HG03039 (cell line): ENCODE measurements around the gene ELF2.
A peak's percentile ranks its signal among the peaks of the same experiment; 100 is the strongest.
"Not testable (repeated sequence)": the region's sequence is repeated elsewhere in the genome, so short reads cannot be mapped to it uniquely, and the experiment has no call there.

Source experiments
- ATAC-seq: cut with Tn5 transposase; IDR thresholded peaks from one replicate; pipeline ENCODE4 v1.9.1; 2021; ENCODE audit warnings: mild to moderate bottlenecking, moderate library complexity; ENCODE audit not compliant: unreplicated experiment

Gene ELF2

DNA sequence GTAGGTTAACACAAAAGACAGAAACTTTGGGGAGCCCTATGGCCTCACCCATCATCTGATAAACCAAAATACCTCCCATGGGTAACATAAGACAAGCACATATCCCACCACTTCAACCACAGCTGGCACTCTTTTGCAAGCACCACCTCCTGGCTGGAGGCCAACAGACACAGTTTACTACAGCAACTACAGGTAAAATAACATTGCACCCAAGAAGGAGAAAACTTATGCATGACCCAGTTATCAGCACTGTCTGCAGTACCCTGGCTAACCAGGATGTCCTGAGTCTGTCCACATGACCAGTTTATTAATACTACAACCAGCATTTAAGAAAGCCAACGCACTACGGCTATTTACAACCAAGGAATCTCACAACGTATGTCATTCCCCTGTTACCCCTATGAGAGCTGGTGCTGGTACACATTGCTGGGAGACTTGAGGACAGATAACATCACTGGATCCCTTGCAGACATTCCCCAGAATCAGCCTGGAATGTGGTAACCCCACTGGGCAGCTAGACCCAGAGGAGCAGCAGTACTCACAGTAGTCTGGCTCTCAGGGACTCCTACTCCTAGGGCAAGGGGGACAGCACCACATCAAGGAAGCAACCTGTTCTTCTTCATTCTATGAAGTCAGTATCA is 32.0 kb downstream of the ELF2 start:
- no peak for ATAC-seq

- ATAC-seq: no peak
Observed at GRCh38 chr4:139144161-139144859, 32.7 kb downstream of the ELF2 start.

DNA sequence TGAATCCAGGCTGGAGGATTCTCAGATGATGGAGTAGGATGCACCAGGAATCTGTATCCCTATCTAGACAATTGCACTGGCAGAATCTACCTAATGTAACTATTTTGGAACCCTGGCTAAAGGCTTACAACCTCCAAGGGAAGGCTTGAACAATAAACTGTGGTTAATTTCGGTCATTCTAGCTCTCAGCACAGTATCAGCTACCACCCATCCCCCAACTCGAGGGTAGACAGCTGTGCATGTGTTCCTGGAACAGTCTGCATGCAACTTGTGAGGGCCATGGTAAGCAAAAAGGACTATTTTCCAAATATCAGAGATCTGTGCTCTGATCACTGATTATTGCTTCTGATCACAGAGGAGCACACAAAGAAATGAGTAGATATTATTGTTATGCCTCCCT is 34.0 kb downstream of the ELF2 start:
- ATAC-seq: no peak

DNA sequence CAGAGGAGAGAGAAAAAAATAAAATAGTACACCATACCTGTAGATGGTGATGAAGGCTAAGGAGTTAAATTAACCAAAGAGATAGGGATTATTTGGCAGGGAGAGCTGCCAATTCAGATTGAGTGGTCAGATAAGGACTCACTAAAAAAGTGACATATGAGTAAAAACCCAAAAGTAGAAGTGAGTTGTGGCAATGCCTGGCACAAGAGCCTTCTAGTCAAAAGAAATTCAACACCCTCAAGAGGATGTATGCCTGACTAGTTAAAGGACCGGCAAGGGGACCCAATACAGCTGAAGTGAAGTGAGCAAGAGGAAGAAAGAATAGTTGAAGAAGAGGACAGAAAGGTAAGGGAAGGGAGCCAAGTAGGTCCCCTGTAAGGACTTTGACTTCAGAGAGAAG is 34.9 kb downstream of the ELF2 start:
- ATAC-seq: no peak

GRCh38 chr4:139137763-139138162 is 39.3 kb downstream of the ELF2 start:
- ATAC-seq: no peak

- no peak for ATAC-seq
Observed at GRCh38 chr4:139134403-139134802, 42.6 kb downstream of the ELF2 start.

DNA sequence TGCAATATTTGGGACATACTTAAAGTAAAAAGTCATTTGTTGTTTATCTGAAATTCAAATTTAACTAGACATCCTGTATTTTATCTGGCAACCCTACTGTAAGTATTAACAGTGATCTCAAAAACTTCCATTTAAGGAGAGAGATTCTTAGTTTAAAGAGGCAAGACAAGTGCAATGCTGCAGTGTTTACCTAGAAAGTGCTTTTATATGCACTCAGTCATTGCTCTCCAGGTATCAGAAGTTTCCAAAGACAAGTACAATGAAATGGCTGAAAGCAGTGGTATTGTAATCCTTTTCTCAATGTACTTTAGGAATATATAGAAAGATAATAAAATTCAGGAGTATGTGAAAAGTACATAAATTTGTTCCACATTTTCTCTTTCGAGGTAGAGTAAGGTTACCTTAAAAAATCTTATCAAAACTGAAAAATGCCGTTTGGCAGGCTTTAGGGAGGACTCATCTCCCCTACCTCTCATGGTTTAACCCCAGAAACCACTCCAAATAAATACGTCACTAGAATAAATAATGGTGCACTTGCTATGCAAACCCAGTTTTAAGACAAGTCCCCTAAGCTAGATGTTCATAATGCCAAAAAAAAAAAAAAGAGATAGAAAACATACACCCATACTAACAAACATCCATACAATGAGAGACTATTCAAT is 45.7 kb downstream of the ELF2 start:
- ATAC-seq: no peak

GRCh38 chr4:139129206-139129605 is 47.8 kb downstream of the ELF2 start:
- ATAC-seq: no peak

DNA sequence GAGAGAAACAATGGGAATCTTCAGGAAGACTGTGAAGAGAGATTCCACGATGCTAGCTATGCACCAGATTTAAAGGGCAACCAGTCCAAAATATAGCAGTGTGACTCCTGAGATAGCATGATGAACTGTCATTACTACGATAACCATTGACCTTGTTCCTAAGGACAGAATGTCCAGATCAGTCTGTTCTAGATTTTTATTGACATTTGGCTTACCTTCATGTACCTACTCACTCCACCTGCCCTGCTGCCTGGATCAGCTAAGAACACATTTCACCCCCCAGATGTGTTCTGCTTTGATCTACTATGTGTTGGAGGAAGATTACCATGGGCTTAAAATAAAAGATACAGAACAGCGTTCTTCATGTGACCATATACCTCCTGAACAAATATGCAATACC is 50.1 kb downstream of the ELF2 start:
- ATAC-seq: no peak

DNA sequence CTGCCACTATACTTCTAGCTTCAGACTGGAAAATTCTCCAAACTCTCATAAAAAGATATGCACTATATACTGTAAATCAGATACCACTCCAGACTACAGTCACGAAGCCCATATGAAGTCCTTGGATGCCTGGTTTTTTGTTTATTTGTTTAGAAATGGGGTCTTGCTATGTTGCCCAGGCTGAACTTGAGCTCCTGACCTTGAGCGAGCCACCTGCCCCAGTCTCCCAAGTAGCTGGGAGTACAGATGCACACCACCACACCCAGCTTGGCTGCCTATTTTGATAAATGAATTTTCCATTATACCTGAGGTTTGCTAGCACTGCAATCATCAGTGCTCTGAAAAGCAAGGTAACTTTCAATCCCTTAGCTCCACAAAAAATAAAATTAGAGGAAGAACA is 53.1 kb downstream of the ELF2 start:
- ATAC-seq: no peak

DNA sequence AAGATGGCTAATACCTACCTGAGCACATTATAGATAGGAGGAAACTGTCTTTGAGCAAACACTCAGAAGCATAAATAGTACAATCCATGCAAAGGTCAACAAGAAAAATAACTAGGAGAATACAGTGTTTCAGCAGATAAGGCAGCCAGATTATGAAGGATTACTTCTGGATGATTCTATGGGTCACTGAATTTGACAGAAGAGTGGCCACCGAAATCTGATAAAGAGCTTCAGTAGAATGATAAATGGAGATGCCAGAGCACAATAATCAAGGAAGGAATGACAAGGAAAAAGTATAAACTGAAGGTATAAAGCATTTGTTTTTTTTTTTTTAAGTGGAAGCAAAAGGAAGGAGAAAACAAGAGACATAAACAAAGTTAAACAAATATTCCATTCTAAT is 58.7 kb downstream of the ELF2 start:
- no peak for ATAC-seq

DNA sequence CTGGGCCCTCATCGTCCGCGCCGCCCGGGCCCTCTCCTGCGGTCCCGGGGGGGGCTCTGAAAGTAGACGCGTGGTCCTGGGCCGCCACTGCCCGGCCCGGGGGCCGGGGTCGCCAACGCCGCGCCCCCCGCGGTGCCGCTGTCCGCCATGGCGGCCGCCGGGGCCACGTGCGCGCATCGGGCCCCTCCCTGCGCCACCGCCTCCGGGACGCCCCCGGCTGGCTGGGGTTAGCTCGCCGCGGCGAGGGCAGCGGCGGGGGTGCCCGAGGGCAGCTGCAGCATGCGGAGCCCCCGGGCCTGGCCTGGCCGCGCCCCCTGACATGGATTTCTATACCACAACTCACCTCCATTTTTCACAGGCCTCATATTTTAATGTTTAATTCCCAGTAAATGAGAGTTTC is 61.8 kb downstream of the ELF2 start:
- ATAC-seq: no peak

DNA sequence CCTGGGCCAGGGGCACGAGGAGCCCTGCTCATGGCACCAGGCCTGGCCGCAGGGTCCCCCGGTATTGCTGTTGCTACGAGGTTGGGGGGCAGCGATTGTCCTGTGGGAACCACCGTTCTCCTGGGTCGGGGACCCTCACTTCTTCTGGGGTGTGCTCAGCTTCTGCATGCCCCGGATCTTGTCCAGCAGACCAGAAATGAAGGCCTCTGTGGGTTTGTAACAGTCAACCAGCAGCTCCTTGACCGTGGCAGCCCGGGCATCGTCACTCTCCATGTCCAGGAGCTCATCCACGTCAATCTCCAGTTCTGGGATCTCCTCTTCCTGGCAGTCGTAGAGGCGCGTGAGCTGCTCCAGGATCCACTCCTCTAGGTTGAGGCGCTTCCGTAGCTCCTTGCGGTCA is 62.2 kb downstream of the ELF2 start:
- ATAC-seq: not testable (repeated sequence)

GRCh38 chr4:139112650-139113049 is 64.4 kb downstream of the ELF2 start:
- ATAC-seq: no peak

DNA sequence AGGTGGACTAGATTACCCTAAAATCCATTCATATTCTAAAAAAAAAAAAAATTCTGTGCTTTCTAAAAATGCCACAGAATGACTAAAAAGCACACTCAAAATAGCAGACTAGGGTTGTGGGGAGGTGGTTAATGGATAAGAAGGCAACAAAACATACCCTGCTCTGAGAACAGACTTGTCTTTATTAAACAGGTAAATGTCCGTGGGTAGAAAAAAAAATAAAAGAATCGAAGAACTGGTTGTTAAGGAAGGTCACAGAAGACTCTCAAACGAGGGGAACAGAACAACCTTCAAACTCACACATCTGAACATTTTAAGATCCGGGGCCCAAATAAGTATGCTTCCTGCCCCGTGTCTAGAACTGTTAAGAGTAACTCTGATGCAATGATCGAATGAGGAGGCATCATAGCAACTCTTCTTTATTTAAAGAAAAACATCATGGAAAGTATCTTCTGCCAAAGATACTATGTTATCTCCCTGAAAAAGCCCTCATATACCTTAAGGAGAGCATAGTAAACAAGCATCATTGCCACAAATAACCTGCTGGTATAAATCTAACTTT is 68.4 kb downstream of the ELF2 start:
- ATAC-seq: no peak

DNA sequence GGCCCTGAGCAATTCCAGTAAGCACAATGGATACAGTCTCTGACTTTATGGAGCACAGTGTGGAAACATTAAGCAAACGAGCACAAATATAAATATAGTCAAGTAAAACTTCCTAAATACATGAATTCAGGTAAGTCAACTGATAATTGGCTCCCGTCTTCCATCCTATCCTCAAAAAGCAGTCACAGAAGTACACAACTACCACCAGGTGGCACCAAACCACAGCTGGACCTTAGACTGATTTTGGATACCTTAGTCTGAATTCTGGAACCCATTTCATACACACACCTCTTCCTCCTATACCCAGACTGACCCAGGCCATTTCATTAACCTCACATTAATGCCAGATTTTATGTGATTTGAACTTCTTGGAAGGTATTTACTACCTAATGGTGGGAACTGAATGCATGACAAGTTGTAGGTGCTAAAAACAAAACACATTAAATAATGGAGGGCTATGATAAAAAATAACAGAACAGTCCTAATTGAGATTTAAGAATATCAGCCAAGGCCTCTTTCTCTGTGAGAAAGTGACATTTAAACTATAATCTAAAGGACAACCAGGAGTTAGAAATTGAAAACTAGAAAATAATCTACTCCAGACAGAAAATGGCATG is 77.5 kb downstream of the ELF2 start:
- no peak for ATAC-seq

- no peak for ATAC-seq
Observed at GRCh38 chr4:139092271-139092670, 84.7 kb downstream of the ELF2 start.

- ATAC-seq: no peak
Observed at GRCh38 chr4:139085141-139085540, 91.9 kb downstream of the ELF2 start.

- no peak for ATAC-seq
Observed at GRCh38 chr4:139084804-139085093, 92.3 kb downstream of the ELF2 start.

DNA sequence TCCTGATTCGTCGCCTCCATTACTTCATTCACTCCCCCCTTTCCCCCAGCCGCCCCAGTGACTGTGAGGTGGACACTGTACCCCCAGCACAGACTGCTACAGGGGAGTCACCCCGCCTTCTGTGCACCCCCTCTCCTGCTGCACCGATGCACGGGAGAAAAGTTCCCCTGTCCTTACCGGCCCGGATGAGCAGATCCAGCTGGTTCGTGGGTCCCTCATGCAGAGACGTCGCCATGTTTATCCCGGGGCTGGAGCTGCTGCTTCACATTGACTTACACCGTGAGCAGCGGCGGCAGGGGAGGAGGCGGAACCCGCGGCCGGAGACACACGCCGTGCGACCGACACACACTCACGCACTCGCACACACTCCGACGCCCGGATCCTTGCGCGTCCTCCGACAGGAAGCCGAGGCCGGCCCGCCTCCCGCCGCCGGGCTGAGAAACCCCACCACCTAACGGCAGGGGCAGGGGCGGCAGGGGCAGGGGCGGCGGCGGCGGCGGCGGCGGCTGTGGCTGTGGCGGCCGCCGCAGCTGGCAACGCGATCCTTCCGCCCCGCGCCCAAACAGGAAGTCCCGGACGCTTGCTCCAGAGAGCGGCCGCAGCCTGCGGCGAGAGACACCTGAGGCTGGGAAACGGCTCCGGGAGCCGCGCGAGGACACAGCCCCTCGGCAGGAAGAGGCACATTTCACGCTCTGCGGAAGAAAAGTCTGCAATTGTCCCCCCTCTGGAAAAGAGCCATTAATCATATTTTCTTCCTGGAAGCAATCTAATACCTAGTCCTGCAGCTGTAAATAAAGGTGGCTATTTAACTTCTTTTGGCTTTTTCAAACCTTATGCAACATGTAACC is 92.8 kb downstream of the ELF2 start:
- ATAC-seq: peak; percentile 45

GRCh38 chr4:139083607-139083955 is 93.4 kb downstream of the ELF2 start:
- ATAC-seq: peak; percentile 20
